Stimulated activated naive CD4-positive, alpha-beta T cell (primary cell): ENCODE measurements around the gene FAM174C.

Experiments
- DNase-seq, 6 experiments: peaks; one replicate each; lab custom pipeline; 2025; lab: John Stamatoyannopoulos, UW

Gene FAM174C

DNA sequence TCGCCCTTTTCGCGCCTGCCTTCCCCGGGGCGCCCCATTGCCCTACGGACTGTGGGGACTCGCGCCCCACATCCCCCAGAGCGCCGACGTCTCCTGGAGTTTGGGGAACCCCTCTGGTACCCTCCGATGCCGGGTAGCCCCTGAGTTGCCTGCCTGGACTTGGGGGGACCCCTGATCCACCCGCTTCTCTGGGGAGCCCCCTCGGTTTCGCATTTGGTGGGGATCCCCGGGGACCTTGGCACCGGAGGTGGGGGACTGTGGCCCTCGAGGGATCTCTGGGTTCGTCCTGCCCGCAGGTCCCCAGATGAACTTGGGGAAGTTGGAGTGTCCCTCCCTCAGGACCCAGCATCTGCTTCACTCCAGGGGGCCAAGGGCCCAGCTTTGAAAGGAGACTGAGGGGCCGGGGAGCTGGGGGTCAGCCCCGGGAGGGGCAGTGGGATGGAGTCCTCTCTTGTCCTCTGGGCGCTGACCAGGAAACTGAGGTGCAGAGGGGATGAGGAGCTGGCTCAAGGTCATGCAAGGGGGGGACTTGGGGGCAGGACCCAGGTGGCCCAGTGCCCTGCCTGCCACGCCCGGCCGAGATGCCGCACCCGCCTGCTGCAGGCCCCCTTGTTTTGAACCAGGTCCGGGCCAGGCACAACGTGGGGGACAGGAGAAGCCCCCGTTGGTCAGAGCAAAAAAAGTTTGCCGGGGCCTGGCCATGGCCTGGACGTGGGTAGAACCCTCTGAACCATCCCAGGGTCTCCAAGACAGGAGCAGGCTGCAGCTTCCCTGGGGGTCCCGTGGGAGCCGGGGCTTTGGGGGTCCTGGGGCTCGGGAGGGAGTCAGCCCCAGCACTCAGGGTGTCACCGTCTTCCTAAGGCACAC lies 11.4 kb downstream of the FAM174C start:
- DNase-seq: no peak

DNA sequence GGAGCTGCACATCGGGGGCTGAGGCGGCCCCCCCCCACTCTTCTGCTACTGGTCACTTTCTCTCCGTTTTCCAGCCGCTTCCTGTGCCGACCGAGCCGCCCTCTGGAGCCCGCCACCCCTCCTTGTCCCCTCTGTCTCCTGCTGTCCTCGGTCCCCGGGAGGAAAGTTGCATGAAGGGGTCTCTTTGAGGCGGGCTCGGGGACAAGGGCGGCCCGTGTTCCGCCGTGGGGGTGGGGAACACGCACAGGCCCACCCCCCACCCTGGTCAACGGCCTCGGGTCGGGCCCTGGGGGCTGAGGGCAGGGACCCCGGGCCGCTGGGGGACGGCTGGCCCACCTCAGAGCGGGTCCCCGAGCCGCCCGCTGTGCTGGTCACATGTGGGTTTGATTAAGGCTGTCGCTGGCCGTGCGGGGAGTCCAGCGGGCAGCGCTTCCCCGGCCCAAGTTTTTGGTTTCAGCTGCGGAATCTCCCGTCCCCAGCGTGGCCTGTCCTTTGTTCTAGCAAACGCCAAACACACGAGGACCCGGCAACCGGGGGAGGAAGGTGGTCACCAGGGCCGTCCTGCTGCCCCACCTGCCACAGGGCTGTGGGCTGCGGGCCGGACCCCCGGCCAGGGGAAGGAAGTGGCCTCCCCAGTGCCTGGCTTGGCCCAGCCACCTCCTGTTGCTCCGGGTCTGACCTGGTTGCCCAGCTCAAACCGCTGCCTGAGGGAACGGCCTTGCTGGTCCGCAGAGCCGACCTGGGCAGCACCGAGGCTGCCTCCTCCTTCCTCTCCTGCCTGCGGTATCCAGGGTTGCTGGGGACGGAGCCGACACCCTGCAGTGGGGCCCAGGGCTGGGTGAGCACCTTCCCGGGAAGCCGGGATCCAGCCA lies 12.3 kb downstream of the FAM174C start:
- DNase-seq: no peak

DNA sequence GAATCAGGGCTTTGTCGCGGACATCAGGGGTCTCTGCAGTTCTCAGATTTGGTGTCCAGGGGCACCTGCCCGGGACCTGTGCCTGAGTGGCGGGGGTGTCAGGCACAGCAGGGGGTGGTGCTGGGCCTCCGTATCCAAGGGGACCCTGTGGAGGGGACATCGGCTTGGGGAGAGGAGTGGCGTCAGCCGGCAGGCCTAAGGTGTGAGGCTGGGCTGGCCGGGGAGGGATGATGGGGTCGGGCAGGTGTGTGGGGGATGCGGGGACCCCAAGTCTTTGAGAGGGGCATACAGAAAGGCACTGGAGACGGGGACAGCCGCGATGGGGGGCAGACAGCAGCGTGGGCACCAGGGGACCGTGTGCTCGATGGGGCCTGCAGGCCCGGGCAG lies 12.9 kb downstream of the FAM174C start:
- no peak for DNase-seq

DNA sequence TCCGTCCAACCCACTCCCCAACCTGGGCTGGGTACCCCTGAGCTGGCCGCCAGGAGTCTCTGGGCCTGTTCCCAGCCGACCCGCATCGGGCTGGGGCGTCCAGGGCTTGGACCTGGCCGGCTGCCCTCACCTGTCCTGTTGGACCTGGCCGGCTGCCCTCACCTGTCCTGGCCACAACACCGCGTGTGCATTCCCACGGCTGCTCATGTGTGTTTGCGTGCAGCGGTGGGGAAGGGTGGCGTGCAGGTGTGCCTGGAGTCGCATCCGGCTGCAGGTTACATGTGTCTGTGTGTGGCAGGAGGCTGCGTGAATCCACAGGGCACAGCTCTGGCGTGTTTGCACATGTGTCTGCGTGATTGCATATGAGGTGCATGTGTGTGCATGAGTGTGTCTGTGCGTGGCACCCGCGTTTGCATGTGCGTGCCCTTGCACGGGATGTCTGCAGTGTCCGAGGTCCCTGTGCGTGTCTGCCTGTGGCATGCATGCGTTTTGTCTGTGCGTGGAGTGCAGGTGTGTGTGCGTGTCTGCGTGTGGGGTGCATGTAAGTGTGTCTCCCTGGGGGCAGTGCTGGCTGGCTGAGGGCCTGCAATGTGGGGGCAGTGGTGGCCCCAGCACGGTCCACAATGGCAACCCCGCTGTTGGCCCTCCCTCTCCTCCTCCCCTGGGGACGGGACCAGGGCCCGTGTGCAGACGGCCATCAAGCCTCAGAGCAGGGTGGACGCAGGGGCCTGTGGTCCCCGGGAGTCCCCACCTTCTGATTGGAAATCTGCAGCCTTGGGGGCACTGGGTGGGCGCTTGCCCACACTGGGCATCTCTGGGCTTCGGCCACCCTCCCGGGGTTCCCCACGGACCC lies 13.7 kb downstream of the FAM174C start:
- no peak for DNase-seq

DNA sequence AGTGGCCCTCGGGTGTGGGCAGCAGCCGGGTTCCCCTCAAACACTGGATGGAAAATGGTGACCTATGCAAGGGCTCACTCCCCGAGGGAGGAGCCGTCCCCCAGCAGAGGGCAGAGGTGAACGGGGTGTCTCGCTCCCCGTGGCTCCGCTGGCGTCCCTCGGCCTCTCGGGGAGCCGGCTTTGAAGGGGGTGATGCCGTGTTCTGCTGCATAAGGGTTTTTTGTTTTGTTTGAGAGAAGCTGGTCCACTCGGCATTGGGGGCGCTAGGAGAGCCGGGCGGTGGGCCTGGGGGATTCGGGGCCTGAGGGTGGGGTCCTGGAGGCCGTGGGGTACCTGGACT lies 14.3 kb downstream of the FAM174C start:
- DNase-seq: no peak

DNA sequence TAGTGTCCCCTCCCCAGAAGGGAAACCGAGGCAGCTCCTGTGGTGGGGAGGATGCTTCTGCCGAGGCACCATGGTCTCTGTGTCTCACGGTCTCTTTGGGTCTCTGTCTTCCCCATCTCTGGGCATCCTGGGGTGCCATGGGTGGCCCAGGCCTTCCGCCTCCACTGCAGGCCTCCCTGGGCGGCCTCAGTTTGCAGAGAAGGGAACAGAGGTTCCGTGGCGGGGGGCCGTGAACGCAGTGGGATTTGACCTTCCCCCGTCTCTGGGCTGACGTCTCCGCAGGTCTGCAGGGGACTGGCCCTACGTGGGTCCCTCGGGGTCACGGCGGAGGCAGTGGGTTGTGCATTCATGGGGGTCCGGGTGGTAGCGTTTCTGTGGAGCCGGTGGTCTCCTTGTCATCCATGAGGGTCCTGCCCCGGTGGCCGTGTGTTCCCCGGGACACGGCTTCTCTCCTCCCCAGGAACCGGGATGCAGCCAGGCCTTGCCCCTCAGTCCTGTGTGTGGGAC lies 14.9 kb downstream of the FAM174C start:
- no peak for DNase-seq

DNA sequence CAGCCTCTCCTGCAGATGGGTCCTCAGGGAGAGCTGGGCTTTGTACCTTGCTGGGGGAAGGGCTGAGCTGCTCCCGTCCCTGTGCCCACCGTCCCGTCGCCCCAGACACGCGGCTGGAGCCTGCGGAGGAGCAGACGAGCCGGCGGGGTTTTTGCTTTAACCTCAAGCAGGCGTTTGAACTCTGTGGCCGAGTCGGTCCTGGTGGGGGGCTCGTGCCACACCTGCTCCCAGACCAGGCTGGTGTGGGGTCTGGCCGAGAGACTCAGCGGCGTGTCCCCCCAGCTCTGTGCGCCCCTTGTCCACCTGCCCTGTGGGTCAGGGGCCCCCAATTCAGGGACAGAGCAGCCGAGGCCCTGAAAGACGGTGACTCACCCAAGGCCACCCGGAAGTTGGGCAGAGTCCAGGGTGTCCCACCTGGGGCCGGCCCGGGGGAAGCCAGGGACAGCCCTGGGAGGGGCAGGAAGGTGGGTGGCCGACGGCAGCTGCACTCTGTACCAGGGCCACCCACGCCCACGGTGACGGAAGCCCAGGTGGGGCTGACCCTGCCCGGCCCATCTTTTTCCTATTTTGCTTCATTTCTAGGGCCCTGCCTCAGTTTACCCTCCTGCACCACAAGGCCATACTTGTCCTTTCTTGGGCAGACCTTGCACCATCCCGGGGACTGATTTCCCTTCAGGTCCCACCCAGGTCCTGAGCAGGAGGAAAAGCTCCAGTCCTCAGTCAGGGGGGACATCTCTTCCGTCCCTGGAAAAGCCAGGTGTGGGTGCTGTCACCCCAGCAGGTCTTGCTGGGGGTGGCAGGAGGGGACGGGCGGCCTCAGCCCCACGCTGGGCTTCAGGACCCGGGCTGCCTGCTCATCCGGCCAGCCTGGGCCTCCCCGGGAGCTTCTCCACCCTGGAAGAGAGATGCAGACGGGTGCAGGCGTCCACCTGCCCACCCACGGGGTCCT lies 15.6 kb downstream of the FAM174C start:
- no peak for DNase-seq

DNA sequence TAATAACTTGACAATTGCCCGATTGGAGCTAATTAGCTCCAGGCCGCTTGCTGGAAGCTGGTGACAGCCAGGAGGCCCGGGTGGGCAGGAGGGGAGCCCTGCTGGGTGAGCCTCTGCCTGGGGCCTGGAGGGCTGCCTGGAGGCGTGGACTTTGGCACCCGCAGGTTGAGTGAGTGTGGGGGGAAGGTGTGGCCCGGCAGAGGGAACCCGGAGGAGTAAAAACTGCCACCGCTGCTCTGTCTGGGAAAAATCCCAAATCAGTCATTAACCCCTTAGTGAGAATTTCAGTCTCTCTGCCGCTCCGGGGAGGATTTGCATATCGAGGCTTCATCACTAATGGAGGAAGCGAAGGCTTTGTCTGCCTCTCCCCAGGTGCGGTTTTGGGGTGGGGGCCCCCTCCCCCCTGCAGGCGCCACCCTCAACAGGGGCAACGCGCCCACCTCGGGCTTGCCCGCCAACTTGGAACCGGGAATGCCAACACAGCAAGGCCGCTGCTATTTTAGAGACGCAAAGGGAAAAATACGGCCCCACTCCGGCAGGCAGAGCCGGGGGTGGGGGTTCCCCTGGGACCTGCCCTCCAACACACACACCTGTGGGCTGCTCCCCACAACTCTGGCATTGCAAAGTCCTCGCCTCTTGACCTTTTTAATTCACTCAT lies 16.6 kb downstream of the FAM174C start:
- no peak for DNase-seq

DNA sequence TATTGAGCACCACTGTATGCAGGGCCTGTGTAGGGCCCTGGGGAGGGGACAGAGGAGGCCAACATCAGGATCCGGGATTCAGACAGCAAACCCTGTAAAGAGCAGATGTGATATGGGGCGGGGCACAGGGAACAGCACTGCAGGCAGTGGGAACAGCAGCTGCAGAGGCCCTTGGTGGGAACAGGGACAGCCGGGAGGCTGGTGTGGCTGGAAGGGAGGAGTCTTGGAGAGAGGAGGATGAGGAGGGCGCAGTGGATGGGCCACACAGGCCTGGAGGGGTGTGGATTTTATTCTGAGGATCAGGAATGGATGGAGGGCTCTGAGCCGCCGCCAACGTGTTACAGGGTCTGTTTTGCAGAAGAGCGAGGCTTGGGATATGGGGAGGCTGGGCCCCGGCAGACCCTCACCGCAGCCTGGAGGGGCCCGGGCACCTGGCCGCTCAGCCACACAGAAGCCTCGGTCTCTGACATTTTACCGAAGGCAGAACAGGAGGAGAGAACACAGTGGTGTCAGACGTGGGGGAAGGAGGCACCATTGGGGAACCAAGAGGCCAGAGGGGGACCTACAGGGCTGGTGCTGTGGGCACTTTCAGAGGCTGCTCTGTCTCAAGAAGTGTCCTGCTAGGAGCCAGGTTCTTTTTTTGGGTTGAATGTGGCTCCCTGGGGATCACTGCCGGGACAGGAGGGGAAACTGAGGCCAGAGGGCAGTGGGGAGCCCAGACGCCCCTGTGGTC lies 17.3 kb downstream of the FAM174C start:
- no peak for DNase-seq

DNA sequence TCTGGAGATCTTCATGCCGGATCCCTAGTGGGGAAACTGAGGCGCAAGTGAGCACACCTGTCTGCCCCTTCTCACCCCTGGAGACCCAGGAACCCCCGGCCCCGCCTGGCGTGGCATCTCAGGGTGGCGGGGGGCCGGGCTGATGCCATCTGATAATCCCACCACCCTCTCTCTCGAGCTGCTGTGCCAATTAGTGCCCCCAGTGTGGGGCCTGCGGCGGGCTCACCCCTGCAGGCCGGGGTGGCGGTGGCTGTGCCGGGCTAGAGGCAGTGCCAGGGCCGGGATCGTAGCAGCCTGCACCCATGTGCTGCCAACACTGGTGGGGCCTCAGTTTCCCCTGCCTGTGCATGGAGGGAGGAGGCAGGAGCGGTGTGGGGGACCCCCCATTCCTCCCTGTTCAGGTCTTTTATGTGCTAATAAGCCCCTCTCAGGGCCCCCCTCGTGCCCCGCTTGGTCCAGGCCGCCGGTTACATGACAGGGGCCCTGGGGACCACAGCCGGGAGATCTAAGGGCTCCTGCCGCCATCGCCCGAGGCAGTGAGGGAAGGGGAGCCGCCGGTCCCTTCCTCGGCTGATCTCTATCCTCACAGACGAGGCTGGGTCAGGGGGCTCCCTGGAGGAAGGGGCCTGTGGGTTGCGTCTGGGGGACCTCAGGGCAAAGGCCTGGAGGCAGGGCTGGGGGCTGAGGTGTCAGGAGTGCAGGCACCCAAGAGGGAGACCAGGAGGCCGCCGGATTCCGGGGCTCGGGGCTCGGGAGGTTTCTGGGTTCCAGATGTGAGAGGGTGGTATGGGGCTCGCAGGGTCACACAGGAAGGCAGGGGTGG lies 18.7 kb downstream of the FAM174C start:
- no peak for DNase-seq

DNA sequence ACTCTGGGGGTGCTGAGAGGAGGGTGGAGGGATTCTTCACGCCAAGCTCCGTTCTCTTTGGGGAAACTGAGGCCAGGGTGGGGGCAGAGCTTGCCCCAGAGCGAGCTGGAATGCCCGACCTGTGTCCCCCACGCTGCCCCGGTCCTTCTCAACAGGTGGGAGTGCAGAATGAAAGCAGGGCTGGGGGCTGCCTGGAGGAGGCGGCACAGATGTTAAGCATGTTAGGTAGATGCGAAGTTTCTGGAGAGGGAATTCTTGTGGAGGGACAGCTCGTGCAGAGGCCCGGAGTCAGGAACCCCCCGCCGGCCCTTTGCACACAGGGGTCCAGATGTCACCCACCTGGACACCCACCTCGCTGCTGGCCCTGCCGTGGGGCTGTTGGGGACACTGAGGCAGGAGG lies 19.4 kb downstream of the FAM174C start:
- DNase-seq: no peak

DNA sequence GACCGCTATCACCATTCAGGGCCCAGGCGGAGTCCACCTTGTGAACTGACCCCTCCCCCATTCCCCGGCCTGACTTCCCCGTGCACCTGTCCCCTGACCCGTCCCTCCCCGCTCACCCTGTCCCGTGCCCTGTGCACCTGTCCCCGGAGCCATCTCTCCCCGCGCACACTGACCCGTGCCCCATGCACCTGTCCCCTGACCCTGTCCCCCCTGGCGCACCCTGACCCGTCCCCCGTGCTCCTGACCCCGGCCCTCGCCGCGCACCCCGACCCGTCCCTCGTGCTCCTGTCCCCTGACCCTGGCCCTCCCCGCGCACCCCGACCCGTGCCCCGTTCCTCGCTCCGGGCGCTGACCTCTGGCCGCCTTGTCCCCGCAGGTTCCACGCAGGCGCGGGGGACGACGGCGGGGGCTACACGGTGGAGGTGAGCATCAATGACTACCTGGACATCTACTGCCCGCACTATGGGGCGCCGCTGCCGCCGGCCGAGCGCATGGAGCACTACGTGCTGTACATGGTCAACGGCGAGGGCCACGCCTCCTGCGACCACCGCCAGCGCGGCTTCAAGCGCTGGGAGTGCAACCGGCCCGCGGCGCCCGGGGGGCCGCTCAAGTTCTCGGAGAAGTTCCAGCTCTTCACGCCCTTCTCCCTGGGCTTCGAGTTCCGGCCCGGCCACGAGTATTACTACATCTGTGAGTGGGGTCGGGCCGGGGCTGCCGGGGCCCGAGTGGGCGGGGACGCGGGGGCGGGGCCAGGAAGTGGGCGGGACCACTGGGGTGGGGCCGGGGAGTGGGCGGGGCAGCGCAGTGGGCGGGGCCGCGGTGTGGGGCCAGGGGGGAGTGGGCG lies 20.1 kb downstream of the FAM174C start:
- peak in 5 of 6 experiments; percentile 23 to 42 (median 31) for DNase-seq

DNA sequence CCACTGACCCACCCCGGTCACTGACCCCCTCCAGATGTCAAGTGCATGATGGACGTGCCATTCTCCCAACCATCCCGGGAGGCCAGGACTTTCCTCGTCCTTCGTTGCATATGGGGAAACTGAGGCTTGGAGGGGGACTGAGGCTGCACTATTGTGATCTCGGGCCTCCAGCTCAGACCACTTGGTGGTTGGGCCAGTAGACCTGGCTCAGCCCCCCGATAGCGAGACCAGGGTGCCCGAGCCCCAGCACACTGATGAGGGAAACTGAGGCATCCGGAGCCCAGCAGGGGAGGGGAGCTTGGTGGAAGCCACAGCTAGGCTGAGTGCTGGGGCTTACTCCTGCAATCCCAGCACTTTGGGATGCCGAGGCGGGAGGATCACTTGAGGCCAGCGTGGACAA lies 20.7 kb downstream of the FAM174C start:
- DNase-seq: no peak

DNA sequence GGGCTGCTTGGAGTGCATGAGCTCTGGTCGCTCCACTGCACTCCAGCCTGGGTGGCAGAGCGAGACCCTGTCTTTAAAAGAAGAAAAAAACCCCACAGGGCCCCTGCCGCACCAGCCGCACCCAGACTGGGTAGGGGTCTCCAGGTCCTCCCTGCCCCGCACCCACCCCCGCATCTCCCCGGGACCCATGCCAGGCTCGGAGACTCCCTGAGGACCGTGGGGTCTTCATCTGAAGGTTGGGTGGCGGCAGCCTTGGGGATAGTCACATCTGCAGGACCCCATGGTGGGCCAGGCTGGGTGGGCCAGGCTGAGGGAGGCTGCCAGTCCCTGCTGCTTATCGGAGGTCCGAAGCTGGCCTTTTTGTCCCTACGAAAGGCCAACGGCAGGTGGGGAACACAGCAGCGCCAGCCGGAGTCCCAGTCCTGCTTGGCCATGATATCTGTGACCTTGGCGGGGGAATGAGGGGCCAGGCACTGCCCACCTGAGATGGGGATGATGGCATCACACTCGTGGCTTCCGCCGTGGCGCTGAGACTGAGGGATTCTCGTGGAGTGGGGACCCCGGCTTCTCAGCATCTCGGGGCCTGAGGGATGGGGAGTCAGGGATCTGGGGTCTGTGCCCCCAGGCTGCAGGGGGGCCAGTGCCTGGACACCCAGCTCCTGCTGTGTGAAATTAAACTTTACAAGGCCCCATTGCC lies 21.4 kb downstream of the FAM174C start:
- DNase-seq: no peak

DNA sequence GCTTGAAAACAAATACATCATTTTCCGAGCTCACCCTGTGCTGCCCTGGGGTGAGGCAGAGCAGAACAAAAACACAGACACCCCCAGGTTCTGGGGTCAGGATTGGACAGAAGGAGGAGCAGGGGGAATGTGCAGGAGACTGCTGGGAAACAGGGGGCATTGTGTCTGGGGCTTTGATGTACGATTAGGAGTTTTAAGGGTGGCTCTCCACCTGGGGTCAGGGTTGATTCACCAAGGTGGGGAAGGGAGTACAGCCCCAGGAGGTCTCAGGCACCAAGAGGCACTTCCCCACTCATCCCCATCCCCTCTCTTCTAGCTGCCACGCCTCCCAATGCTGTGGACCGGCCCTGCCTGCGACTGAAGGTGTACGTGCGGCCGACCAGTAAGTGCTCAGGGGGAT lies 22.9 kb downstream of the FAM174C start:
- no peak for DNase-seq

DNA sequence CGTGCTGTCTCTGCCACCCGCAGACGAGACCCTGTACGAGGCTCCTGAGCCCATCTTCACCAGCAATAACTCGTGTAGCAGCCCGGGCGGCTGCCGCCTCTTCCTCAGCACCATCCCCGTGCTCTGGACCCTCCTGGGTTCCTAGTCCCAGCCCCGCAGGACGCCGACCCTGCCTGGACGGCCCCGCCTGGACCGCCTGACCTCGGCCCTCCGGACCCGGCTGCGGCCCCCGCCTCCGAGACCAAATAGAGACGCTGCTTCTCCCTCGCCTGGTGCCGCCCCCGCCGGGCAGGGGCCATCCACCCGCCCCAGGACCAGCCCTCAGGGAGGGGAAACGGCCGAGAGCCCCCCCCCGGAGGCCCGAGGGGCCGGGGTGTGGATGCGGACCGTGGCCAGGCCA lies 24.5 kb downstream of the FAM174C start:
- DNase-seq: no peak
